ENCODE measurements around the gene DIS3L2. TPM values are rescaled to one million over a fixed set of nuclear protein-coding genes. Genes with fewer than 3 reads are reported as not detected.

The DIS3L2 gene
- total RNA-seq, 1 donor from 2014 or later: 24.0 TPM

DNA sequence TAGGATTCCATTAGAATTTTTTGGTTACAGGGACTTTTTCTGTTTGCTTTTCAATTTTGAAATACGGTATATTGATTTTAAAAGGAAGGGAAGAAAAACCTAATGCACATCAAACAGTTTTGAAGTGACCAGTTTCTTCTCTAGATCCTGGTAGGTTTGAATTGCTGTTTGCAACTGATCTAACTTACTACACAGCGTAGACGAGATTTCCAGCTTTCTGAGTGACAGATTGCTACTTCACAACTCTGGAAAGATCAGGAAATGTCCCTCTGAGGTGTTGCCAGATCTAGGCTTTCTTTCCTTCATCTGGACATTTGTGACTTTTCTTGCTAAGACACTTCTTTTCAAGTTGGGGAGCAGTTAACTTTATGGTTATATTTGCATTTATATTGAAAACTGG is 112.2 kb downstream of the DIS3L2 start:
- no peaks in the 10 kb centered on the region for H3K9me3 Mint-ChIP-seq (ENCODE audit: unreplicated experiment)
- no peak overlapping the region for H3K9ac ChIP-seq (ENCODE audit: low read length)
- no peak for TF ChIP-seq EZH2 (IDR thresholded peaks at IDR 0.05; ENCODE audit: insufficient read depth, low read length)
- no peak for TF ChIP-seq CTCF (IDR thresholded peaks at IDR 0.05; ENCODE audit: insufficient read depth, low read depth, low read length)
- H3K79me2 ChIP-seq (ENCODE audit: insufficient read depth, low read length): no peaks in the 10 kb centered on the region
- H3K4me2 ChIP-seq (ENCODE audit: low read length): no peak overlapping the region
- H3K27ac Mint-ChIP-seq (ENCODE audit: unreplicated experiment): no peak overlapping the region
- H3K4me3 ChIP-seq (ENCODE audit: insufficient read depth, low read depth, low read length): no peak overlapping the region
- peaks cover 7% of the 10 kb centered on the region for H3K4me1 Mint-ChIP-seq (ENCODE audit: low read depth, unreplicated experiment)
- no peaks in the 10 kb centered on the region for H3K36me3 Mint-ChIP-seq (ENCODE audit: low read depth, unreplicated experiment)
- H3K4me3 Mint-ChIP-seq (ENCODE audit: unreplicated experiment): no peak overlapping the region
- no peak overlapping the region for H2AFZ ChIP-seq (ENCODE audit: low read depth, low read length)
- H3K4me1 ChIP-seq (ENCODE audit: insufficient read depth, low read length): no peaks in the 10 kb centered on the region
- H3K36me3 ChIP-seq (ENCODE audit: insufficient read depth, low read length): no peaks in the 10 kb centered on the region
- no peak for FAIRE-seq
- H3K27me3 Mint-ChIP-seq (ENCODE audit: low read depth, unreplicated experiment): no peaks in the 10 kb centered on the region
- no peak overlapping the region for H3K27ac ChIP-seq (ENCODE audit: low read depth, low read length)
- H3K27me3 ChIP-seq (ENCODE audit: insufficient read depth, low read length): no peaks in the 10 kb centered on the region
- no peaks in the 10 kb centered on the region for H3K9me3 ChIP-seq (ENCODE audit: insufficient read depth, low read depth, low read length)
- H4K20me1 ChIP-seq (ENCODE audit: insufficient read depth, low read length): peaks cover 57% of the 10 kb centered on the region
- no peak for DNase-seq (ENCODE audit: low read depth)

DNA sequence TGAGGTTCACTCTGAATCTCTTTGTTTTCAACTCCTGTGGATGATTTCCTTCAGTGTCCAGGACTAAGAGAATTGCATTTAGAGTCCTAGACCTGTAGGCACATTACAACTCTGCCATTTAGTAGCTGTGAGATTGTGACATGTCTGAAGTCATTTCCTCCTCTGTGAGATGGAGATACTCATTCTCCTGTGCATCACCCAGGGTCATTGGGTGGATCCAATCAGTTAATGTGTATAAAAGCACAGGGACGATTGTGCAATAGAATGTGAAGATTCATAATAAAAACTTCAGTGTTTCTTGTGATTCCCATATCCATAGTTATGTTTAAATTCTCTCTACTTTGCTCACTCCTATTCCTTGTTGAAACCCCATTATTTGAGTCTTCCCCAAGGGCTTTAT is 113.6 kb downstream of the DIS3L2 start:
- H3K27ac Mint-ChIP-seq (ENCODE audit: unreplicated experiment): no peak overlapping the region
- Histone ChIP-seq H3K79me2 (ENCODE audit: insufficient read depth, low read length) (no peaks in the 10 kb centered on the region), H3K36me3 (ENCODE audit: insufficient read depth, low read length) (no peaks in the 10 kb centered on the region), H3K9me3 (ENCODE audit: insufficient read depth, low read depth, low read length) (no peaks in the 10 kb centered on the region), H4K20me1 (ENCODE audit: insufficient read depth, low read length) (peaks cover 56% of the 10 kb centered on the region), H3K9ac (ENCODE audit: low read length) (no peak overlapping the region), H3K4me2 (ENCODE audit: low read length) (no peak overlapping the region), H3K27ac (ENCODE audit: low read depth, low read length) (no peak overlapping the region), H2AFZ (ENCODE audit: low read depth, low read length) (no peak overlapping the region), H3K27me3 (ENCODE audit: insufficient read depth, low read length) (no peaks in the 10 kb centered on the region), H3K4me1 (ENCODE audit: insufficient read depth, low read length) (no peaks in the 10 kb centered on the region), H3K4me3 (ENCODE audit: insufficient read depth, low read depth, low read length) (no peak overlapping the region)
- DNase-seq (ENCODE audit: low read depth) (no peak), FAIRE-seq (no peak)
- no peaks in the 10 kb centered on the region for H3K9me3 Mint-ChIP-seq (ENCODE audit: unreplicated experiment)
- no peaks in the 10 kb centered on the region for H3K36me3 Mint-ChIP-seq (ENCODE audit: low read depth, unreplicated experiment)
- H3K4me3 Mint-ChIP-seq (ENCODE audit: unreplicated experiment): no peak overlapping the region
- peaks cover 7% of the 10 kb centered on the region for H3K4me1 Mint-ChIP-seq (ENCODE audit: low read depth, unreplicated experiment)
- no peak for TF ChIP-seq EZH2 (IDR thresholded peaks at IDR 0.05; ENCODE audit: insufficient read depth, low read length)
- no peak for TF ChIP-seq CTCF (IDR thresholded peaks at IDR 0.05; ENCODE audit: insufficient read depth, low read depth, low read length)
- no peaks in the 10 kb centered on the region for H3K27me3 Mint-ChIP-seq (ENCODE audit: low read depth, unreplicated experiment)

DNA sequence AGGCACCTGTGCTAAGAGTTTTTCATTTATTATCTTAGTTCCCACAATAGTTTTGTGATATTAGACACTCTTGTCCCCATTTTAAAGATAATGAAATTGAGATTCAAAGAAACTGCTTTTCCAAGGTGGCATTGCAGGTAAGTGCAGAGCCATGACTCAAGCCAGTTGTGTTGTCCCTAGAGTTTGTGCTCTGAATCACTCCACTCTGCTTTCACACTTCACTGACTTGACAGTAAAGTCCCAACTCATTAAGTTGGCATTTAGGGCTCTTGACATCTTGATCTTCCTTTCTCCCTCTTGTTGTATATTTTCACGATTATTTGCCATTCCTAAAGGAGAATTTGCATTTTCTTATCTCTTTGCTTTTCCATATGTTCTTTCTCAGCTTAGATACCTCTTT is 114.3 kb downstream of the DIS3L2 start:
- DNase-seq (ENCODE audit: low read depth) (peak; percentile 5), FAIRE-seq (no peak)
- Histone ChIP-seq H4K20me1 (ENCODE audit: insufficient read depth, low read length) (peaks cover 53% of the 10 kb centered on the region), H3K9ac (ENCODE audit: low read length) (no peak overlapping the region), H3K4me1 (ENCODE audit: insufficient read depth, low read length) (no peaks in the 10 kb centered on the region), H3K4me2 (ENCODE audit: low read length) (no peak overlapping the region), H3K4me3 (ENCODE audit: insufficient read depth, low read depth, low read length) (no peak overlapping the region), H3K27me3 (ENCODE audit: insufficient read depth, low read length) (no peaks in the 10 kb centered on the region), H2AFZ (ENCODE audit: low read depth, low read length) (no peak overlapping the region), H3K79me2 (ENCODE audit: insufficient read depth, low read length) (no peaks in the 10 kb centered on the region), H3K27ac (ENCODE audit: low read depth, low read length) (no peak overlapping the region), H3K36me3 (ENCODE audit: insufficient read depth, low read length) (no peaks in the 10 kb centered on the region), H3K9me3 (ENCODE audit: insufficient read depth, low read depth, low read length) (no peaks in the 10 kb centered on the region)
- H3K27me3 Mint-ChIP-seq (ENCODE audit: low read depth, unreplicated experiment): no peaks in the 10 kb centered on the region
- H3K9me3 Mint-ChIP-seq (ENCODE audit: unreplicated experiment): no peaks in the 10 kb centered on the region
- no peak overlapping the region for H3K4me3 Mint-ChIP-seq (ENCODE audit: unreplicated experiment)
- TF ChIP-seq CTCF (IDR thresholded peaks at IDR 0.05; ENCODE audit: insufficient read depth, low read depth, low read length) (no peak), EZH2 (IDR thresholded peaks at IDR 0.05; ENCODE audit: insufficient read depth, low read length) (no peak)
- H3K27ac Mint-ChIP-seq (ENCODE audit: unreplicated experiment): no peak overlapping the region
- H3K4me1 Mint-ChIP-seq (ENCODE audit: low read depth, unreplicated experiment): peaks cover 7% of the 10 kb centered on the region
- no peaks in the 10 kb centered on the region for H3K36me3 Mint-ChIP-seq (ENCODE audit: low read depth, unreplicated experiment)
